PFSK-1 (cell line): ENCODE results near the gene CROT. TPM values are rescaled to one million over a fixed set of nuclear protein-coding genes. Genes with fewer than 3 reads are reported as not detected.

Experiments used
- FOXP2 ChIP-seq: optimal IDR thresholded peaks from 2 replicates; pipeline ENCODE3; 2011; ENCODE audit warnings: borderline replicate concordance, control low read depth, inconsistent platforms; ENCODE audit not compliant: insufficient read depth; ENCODE audit errors: extremely low read length, extremely low read depth
- POLR2AphosphoS5 ChIP-seq: IDR thresholded peaks from 2 replicates; pipeline ENCODE4 v1.6.1; 2012; ENCODE audit warnings: low read depth, mild to moderate bottlenecking, control low read depth, low read length, moderate library complexity
- SIN3A ChIP-seq: IDR thresholded peaks from 2 replicates; pipeline ENCODE4 v1.6.1; 2012; ENCODE audit warnings: mild to moderate bottlenecking, low read length, moderate library complexity, borderline replicate concordance; ENCODE audit not compliant: insufficient read depth
- TAF1 ChIP-seq: IDR thresholded peaks from 2 replicates; pipeline ENCODE4 v1.6.1; 2012; ENCODE audit warnings: low read length, control low read depth, borderline replicate concordance; ENCODE audit not compliant: insufficient read depth
- polyA plus RNA-seq: library from polyadenylated mRNA; unstranded; fragments of >200 nt; gene quantifications from one replicate; pipeline ENCODE4 v1.2.1, GENCODE V29; 2012; ENCODE audit warnings: low read depth, missing spikeins; ENCODE audit not compliant: insufficient read length
- TF ChIP-seq, protein P1 (sequence below), 2 experiments: IDR thresholded peaks; 2 replicates each; pipeline versions ENCODE4 v1.6.1 to v1.8.0; 2011 to 2012; ENCODE audit warnings: low read depth in 2 of 2, low read length in 2 of 2, control low read depth in 1 of 2, inconsistent platforms in 1 of 2, mild to moderate bottlenecking in 1 of 2, moderate library complexity in 1 of 2; ENCODE audit not compliant: insufficient read depth in 1 of 2

CROT gene, protein sequence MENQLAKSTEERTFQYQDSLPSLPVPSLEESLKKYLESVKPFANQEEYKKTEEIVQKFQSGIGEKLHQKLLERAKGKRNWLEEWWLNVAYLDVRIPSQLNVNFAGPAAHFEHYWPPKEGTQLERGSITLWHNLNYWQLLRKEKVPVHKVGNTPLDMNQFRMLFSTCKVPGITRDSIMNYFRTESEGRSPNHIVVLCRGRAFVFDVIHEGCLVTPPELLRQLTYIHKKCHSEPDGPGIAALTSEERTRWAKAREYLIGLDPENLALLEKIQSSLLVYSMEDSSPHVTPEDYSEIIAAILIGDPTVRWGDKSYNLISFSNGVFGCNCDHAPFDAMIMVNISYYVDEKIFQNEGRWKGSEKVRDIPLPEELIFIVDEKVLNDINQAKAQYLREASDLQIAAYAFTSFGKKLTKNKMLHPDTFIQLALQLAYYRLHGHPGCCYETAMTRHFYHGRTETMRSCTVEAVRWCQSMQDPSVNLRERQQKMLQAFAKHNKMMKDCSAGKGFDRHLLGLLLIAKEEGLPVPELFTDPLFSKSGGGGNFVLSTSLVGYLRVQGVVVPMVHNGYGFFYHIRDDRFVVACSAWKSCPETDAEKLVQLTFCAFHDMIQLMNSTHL
- not detected for polyA plus RNA-seq

DNA sequence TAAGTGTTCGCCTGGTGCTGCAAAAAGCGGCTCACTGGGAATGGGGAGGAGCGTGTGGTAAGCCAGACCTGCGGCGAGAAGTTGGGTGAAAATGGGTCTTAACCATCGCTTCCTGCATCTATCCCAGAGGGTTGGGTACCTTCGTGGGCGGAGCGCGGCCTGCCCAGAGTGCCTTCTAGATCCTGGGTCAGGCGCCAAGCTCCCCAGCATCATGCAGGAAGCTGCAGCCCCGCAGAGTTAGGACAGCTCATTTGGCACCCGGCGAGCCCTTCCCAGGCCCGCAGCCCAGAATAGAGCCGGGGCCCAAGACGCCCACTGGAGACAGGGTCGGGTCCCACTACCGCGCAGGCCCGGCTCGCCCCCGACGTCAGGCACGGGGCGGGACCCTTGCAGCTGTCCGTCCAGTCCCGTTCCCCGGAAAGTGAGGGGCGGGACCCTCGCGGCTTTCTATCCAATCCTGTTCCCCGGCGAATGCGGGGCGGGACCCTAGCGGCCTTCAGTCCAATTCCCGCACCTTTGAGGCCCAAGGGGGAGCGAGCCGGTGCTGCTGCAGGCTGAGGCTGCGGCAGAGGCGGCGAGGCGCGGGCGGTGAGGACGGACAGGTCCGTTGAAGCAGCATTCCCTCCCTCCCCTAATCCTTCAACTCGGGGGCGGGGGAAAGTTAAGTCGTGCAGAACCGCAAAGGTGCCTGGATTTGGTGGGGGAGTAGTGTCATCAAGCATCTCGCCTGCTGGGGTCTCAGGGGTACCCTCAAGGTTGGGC lies at the start of gene CROT:
Gene CROT, plus strand, starts transcription at position 499 of the 762 bp plus-strand sequence. CDS start 3,405 bp downstream, outside the sequence.
- TF ChIP-seq SIN3A (no peak), POLR2AphosphoS5 (no peak), FOXP2 (no peak), TAF1 (no peak)
- TF ChIP-seq, protein P1, sequence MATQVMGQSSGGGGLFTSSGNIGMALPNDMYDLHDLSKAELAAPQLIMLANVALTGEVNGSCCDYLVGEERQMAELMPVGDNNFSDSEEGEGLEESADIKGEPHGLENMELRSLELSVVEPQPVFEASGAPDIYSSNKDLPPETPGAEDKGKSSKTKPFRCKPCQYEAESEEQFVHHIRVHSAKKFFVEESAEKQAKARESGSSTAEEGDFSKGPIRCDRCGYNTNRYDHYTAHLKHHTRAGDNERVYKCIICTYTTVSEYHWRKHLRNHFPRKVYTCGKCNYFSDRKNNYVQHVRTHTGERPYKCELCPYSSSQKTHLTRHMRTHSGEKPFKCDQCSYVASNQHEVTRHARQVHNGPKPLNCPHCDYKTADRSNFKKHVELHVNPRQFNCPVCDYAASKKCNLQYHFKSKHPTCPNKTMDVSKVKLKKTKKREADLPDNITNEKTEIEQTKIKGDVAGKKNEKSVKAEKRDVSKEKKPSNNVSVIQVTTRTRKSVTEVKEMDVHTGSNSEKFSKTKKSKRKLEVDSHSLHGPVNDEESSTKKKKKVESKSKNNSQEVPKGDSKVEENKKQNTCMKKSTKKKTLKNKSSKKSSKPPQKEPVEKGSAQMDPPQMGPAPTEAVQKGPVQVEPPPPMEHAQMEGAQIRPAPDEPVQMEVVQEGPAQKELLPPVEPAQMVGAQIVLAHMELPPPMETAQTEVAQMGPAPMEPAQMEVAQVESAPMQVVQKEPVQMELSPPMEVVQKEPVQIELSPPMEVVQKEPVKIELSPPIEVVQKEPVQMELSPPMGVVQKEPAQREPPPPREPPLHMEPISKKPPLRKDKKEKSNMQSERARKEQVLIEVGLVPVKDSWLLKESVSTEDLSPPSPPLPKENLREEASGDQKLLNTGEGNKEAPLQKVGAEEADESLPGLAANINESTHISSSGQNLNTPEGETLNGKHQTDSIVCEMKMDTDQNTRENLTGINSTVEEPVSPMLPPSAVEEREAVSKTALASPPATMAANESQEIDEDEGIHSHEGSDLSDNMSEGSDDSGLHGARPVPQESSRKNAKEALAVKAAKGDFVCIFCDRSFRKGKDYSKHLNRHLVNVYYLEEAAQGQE (IDR thresholded peaks at IDR 0.05; ENCODE audit: insufficient read depth in 1 of 2, low read depth in 2 of 2, low read length in 2 of 2): no peak

DNA sequence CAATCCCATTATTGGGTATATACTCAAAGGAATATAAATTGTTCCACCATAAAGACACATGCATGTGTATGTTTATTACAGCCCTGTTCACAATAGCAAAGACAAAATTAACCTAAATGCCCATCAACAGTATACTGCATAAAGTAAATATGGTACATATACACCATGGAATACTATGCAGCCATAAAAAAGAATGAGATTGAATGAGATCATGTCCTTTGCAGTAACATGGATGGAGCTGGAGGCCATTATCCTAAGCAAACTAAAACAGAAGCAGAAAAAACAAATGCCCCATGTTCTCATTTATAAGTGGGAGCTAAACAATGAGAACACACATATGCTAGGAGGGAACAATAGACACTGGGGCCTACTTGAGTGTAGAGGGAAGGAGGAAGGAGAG lies 44.7 kb upstream of the CROT start:
- TF ChIP-seq, protein P1 (IDR thresholded peaks at IDR 0.05; ENCODE audit: insufficient read depth in 1 of 2, low read depth in 2 of 2, low read length in 2 of 2): no peak
- TF ChIP-seq SIN3A (no peak), TAF1 (no peak), POLR2AphosphoS5 (no peak), FOXP2 (no peak)

DNA sequence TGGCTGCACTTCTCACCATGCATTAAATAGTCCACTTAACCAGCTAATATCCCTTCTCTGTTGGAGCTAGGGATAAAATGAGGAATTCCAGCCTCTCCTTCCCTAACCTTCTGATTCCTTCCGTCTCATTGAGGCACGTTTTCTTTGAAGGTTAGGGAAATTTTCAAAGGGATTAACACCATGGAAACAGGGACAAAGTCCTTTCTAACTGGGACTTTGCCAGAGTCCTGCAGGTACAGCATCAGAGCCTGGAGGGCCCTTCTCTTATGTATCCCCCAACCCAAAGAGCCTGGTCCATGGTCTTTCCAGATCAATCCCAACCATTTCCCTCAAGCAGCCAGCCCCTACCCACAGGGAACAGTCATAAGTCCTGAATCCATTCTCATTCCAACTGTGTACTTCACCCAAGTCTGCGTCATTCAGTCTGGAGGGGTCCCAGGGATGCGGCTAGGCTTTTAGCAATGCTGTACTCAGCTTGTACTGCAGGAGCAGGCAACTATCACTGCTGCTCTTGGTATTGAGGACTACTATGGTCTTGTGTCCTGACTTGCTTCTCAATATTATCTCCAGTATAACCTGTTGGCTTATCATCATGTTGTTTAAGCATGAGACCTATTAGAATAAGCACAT lies 34.6 kb upstream of the CROT start:
- no peak for TF ChIP-seq FOXP2
- TF ChIP-seq SIN3A: no peak
- no peak for TF ChIP-seq POLR2AphosphoS5
- TF ChIP-seq TAF1: no peak
- TF ChIP-seq, protein P1 (IDR thresholded peaks at IDR 0.05; ENCODE audit: insufficient read depth in 1 of 2, low read depth in 2 of 2, low read length in 2 of 2): no peak

DNA sequence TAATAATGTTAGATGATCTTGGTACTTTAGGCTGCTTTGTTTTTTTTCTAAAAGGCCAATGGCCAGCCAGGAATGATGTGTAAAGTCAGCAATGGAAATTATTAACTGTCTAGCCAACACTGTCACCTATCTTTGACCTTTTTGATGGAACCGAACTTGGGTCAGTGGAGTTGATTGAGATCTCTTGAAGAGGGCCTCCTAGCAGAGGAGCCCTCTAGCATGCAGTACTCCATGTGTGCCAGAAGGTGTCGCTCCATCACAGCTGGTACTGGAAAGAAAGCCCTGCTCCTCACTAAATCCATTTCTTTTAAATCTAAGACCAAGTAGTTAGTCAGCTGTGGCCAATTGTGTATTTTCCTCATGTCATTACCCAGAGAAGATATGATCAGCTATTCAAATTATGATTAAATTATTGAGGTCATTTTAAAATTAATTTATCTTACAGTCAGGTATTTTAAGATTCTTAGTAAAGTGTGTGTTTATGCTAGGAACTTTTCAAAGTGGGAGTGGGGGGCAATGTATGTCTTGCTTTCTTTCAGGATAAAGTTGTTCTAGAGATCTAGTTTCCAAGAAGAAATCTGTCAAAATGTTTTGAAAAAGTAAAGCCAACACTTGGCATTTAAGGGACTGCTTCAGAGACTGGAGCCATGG lies 33.1 kb upstream of the CROT start:
- TF ChIP-seq FOXP2 (no peak), POLR2AphosphoS5 (no peak), TAF1 (no peak), SIN3A (no peak)
- TF ChIP-seq, protein P1 (IDR thresholded peaks at IDR 0.05; ENCODE audit: insufficient read depth in 1 of 2, low read depth in 2 of 2, low read length in 2 of 2): no peak
